AG09319 (cell line): ENCODE measurements around the gene SLC25A28.

Source experiments
- DNase-seq: peaks from one replicate; pipeline ENCODE4 v3.0.0-alpha.2; 2010; ENCODE audit warnings: low read depth; ENCODE audit errors: extremely low read depth
- CTCF ChIP-seq: IDR thresholded peaks from 2 replicates; pipeline ENCODE4 v1.5.1; 2011; ENCODE audit warnings: low read depth, mild to moderate bottlenecking, inconsistent platforms, low read length, moderate library complexity

Gene SLC25A28

GRCh38 chr10:99562631-99563030 lies 57.6 kb downstream of the SLC25A28 start:
- DNase-seq: no peak
- no peak for TF ChIP-seq CTCF
